Endothelial cell (in vitro differentiated cells): ENCODE results near the gene CSF1. TPM values are rescaled to one million over a fixed set of nuclear protein-coding genes. Genes with fewer than 3 reads are reported as not detected.
A peak's percentile ranks its signal among the peaks of the same experiment; 100 is the strongest.
"Not testable (repeated sequence)": the region's sequence is repeated elsewhere in the genome, so short reads cannot be mapped to it uniquely, and the experiment has no call there.

ENCODE experiments used
- DNase-seq: peaks from one replicate; pipeline ENCODE4 v3.0.0; 2021; ENCODE audit warnings: low spot score
- H3K27ac Mint-ChIP-seq: one replicate; pipeline ENCODE4 v1.8.0; 2021; ENCODE audit warnings: mixed read lengths, inconsistent platforms; ENCODE audit not compliant: unreplicated experiment
- H3K27me3 Mint-ChIP-seq: one replicate; pipeline ENCODE4 v1.8.0; 2021; ENCODE audit warnings: mild to moderate bottlenecking, moderate library complexity, mixed read lengths, inconsistent platforms; ENCODE audit not compliant: unreplicated experiment
- H3K36me3 Mint-ChIP-seq: one replicate; pipeline ENCODE4 v1.8.0; 2021; ENCODE audit warnings: mild to moderate bottlenecking, low read depth, mixed read lengths, inconsistent platforms; ENCODE audit not compliant: unreplicated experiment
- H3K4me1 Mint-ChIP-seq: one replicate; pipeline ENCODE4 v1.8.0; 2021; ENCODE audit warnings: mild to moderate bottlenecking, mixed read lengths, inconsistent platforms; ENCODE audit not compliant: unreplicated experiment
- H3K4me3 Mint-ChIP-seq: one replicate; pipeline ENCODE4 v1.8.0; 2021; ENCODE audit warnings: mild to moderate bottlenecking, mixed read lengths, inconsistent platforms; ENCODE audit not compliant: unreplicated experiment
- H3K9me3 Mint-ChIP-seq: one replicate; pipeline ENCODE4 v1.8.0; 2021; ENCODE audit warnings: mixed read lengths, inconsistent platforms; ENCODE audit not compliant: unreplicated experiment
- CTCF ChIP-seq: fragments of 200-600 bp; sonication (generic); IDR thresholded peaks from one replicate; pipeline ENCODE4 v1.5.0; 2021; ENCODE audit warnings: antibody characterized with exemption; ENCODE audit not compliant: unreplicated experiment
- total RNA-seq: library from RNA; stranded (reverse); fragmentation: NEBNext Ultra II Directional; extraction: Animal tissue kit (Norgen Biotek cat#: 25700); gene quantifications from one replicate; pipeline ENCODE4 v1.2.1, GENCODE V29; 2021; ENCODE audit not compliant: unreplicated experiment

CSF1 gene
- total RNA-seq, 1 donor from 2014 or later = 2.1 TPM

- no peak for DNase-seq
- no peak overlapping the region for H3K27ac Mint-ChIP-seq
These were observed 35.9 kb downstream of the CSF1 start for GRCh38 chr1:109946511-109946910.

GRCh38 chr1:109947582-109948284 is 37.1 kb downstream of the CSF1 start:
- peaks cover 38% of the 10 kb centered on the region for H3K4me1 Mint-ChIP-seq
- no peaks in the 10 kb centered on the region for H3K36me3 Mint-ChIP-seq
- no peaks in the 10 kb centered on the region for H3K27me3 Mint-ChIP-seq
- no peaks in the 10 kb centered on the region for H3K9me3 Mint-ChIP-seq
- peak; percentile 31 for DNase-seq
- TF ChIP-seq CTCF = no peak
- peak overlapping the region; percentile 81 for H3K27ac Mint-ChIP-seq
- no peak overlapping the region for H3K4me3 Mint-ChIP-seq

More at GRCh38 chr1:109946511-109946910, 35.9 kb downstream of the CSF1 start:
- Mint-ChIP-seq H3K9me3 (no peaks in the 10 kb centered on the region), H3K4me3 (no peak overlapping the region), H3K36me3 (no peaks in the 10 kb centered on the region), H3K4me1 (peaks cover 38% of the 10 kb centered on the region), H3K27me3 (no peaks in the 10 kb centered on the region)
- TF ChIP-seq CTCF = no peak

- Mint-ChIP-seq H3K27ac (peak overlapping the region; percentile 81), H3K4me3 (no peak overlapping the region), H3K9me3 (no peaks in the 10 kb centered on the region), H3K36me3 (no peaks in the 10 kb centered on the region), H3K27me3 (no peaks in the 10 kb centered on the region), H3K4me1 (peaks cover 38% of the 10 kb centered on the region)
- no peak for DNase-seq
- TF ChIP-seq CTCF = no peak
These were observed 37.6 kb downstream of the CSF1 start for GRCh38 chr1:109948285-109948630.

GRCh38 chr1:109950038-109950437 is 39.4 kb downstream of the CSF1 start:
- no peak for DNase-seq
- H3K4me3 Mint-ChIP-seq = no peak overlapping the region
- H3K36me3 Mint-ChIP-seq = no peaks in the 10 kb centered on the region
- no peaks in the 10 kb centered on the region for H3K27me3 Mint-ChIP-seq
- peaks cover 29% of the 10 kb centered on the region for H3K4me1 Mint-ChIP-seq
- H3K9me3 Mint-ChIP-seq = no peaks in the 10 kb centered on the region
- no peak overlapping the region for H3K27ac Mint-ChIP-seq
- no peak for TF ChIP-seq CTCF

- Mint-ChIP-seq H3K4me1 (peaks cover 28% of the 10 kb centered on the region), H3K27me3 (no peaks in the 10 kb centered on the region), H3K27ac (no peak overlapping the region), H3K36me3 (no peaks in the 10 kb centered on the region), H3K4me3 (no peak overlapping the region), H3K9me3 (no peaks in the 10 kb centered on the region)
- DNase-seq = no peak
- TF ChIP-seq CTCF = no peak
These were observed 39.9 kb downstream of the CSF1 start for GRCh38 chr1:109950509-109950908.

- not testable (repeated sequence) for H3K27me3 Mint-ChIP-seq, H3K27ac Mint-ChIP-seq, H3K9me3 Mint-ChIP-seq, H3K36me3 Mint-ChIP-seq, H3K4me3 Mint-ChIP-seq, DNase-seq
- peaks cover 25% of the 10 kb centered on the region for H3K4me1 Mint-ChIP-seq
These were observed 40.9 kb downstream of the CSF1 start for GRCh38 chr1:109951501-109951900.
